B cell (primary cell): ENCODE results near the gene TSC2. TPM values are rescaled to one million over a fixed set of nuclear protein-coding genes. Genes with fewer than 3 reads are reported as not detected.
"Not testable (repeated sequence)": the region's sequence is repeated elsewhere in the genome, so short reads cannot be mapped to it uniquely, and the experiment has no call there.

Experiments
- ATAC-seq: fragments of 200-7000 bp; cut with Tn5 transposase; one replicate; pipeline ENCODE4 v1.10.0; 2021; ENCODE audit warnings: low read depth, mild to moderate bottlenecking, moderate number of reproducible peaks, moderate library complexity
- CTCF ChIA-PET: fragments of 350-600 bp; sonication (Branson Sonifier 250); formaldehyde crosslinking; loops from one replicate; lab custom pipeline; 2021; ENCODE audit warnings: antibody characterized with exemption, inconsistent platforms; lab: Charles Lee
- POLR2A ChIA-PET: fragments of 350-600 bp; sonication (Branson Sonifier 250); formaldehyde crosslinking; loops from one replicate; lab custom pipeline; 2021; ENCODE audit warnings: antibody characterized with exemption; lab: Charles Lee
- DNase-seq: peaks from one replicate; pipeline ENCODE4 v3.0.0; 2013
- H2AFZ ChIP-seq: 2 replicates; pipeline ENCODE4 v1.6.1; 2012; ENCODE audit warnings: mild to moderate bottlenecking, low read depth, low read length; ENCODE audit not compliant: insufficient read depth, poor library complexity, severe bottlenecking
- H3K27ac ChIP-seq, 2 donors: 1 replicate in 1 of 2; 2 replicates in 1 of 2; pipeline ENCODE4 v1.5.1; 2012 to 2013; ENCODE audit warnings: low read length in 2 of 2, mild to moderate bottlenecking in 2 of 2, moderate library complexity in 1 of 2
- H3K27me3 ChIP-seq, 4 experiments: fragments of 200-600 bp in 1 of 4; sonication (generic) in 1 of 4; replicated peaks in 1 of 4; 1 replicate in 2 of 4; 2 replicates in 2 of 4; pipeline versions ENCODE4 v1.6.1 to v1.7.0; 2013 to 2016; ENCODE audit warnings: low read length in 3 of 4, mild to moderate bottlenecking in 2 of 4, mixed read lengths in 1 of 4, moderate library complexity in 1 of 4; ENCODE audit not compliant: insufficient read depth in 4 of 4, control insufficient read depth in 3 of 4; ENCODE audit errors: control extremely low read depth in 1 of 4
- H3K36me3 ChIP-seq, 2 experiments: replicated peaks in 1 of 2; 1 replicate in 1 of 2; 2 replicates in 1 of 2; pipeline versions ENCODE4 v1.6.1 to v1.7.1; 2013; ENCODE audit warnings: low read length in 1 of 2; ENCODE audit not compliant: insufficient read depth in 2 of 2, control insufficient read depth in 1 of 2; ENCODE audit errors: control extremely low read depth in 1 of 2, extremely low read depth in 1 of 2
- H3K4me1 ChIP-seq, 2 donors: fragments of 200-600 bp in 1 of 2; sonication (generic) in 1 of 2; 1 replicate in 1 of 2; 2 replicates in 1 of 2; pipeline versions ENCODE4 v1.5.1 to v1.6.1; 2013 to 2017; ENCODE audit warnings: low read length in 2 of 2; ENCODE audit not compliant: control insufficient read depth in 2 of 2, insufficient read depth in 2 of 2
- H3K4me2 ChIP-seq: replicated peaks from 2 replicates; pipeline ENCODE3; 2012; ENCODE audit warnings: mild to moderate bottlenecking, low read depth, low read length; ENCODE audit not compliant: poor library complexity, severe bottlenecking
- H3K4me3 ChIP-seq, 5 experiments: fragments of 200-600 bp in 1 of 5; sonication (generic) in 1 of 5; 1 replicate in 3 of 5; 2 replicates in 2 of 5; pipeline versions ENCODE4 v1.5.1 to v1.7.0; 2011 to 2016; ENCODE audit warnings: low read length in 4 of 5, mild to moderate bottlenecking in 4 of 5, low read depth in 2 of 5, control low read depth in 1 of 5, moderate library complexity in 1 of 5; ENCODE audit not compliant: insufficient read depth in 1 of 5; ENCODE audit errors: control extremely low read depth in 1 of 5, extremely low read depth in 1 of 5
- H3K79me2 ChIP-seq: fragments of 200-600 bp; sonication (generic); one replicate; pipeline ENCODE4 v1.6.0; 2016; ENCODE audit warnings: low read length; ENCODE audit not compliant: control insufficient read depth, insufficient read depth
- H3K9ac ChIP-seq: fragments of 200-600 bp; sonication (generic); 2 replicates; pipeline ENCODE4 v1.6.1; 2017; ENCODE audit warnings: mild to moderate bottlenecking, low read length, moderate library complexity
- H3K9me3 ChIP-seq, 3 donors: one replicate each; pipeline versions ENCODE4 v1.6.1 to v1.7.1; 2013; ENCODE audit warnings: low read length in 2 of 3; ENCODE audit not compliant: control insufficient read depth in 2 of 3, insufficient read depth in 1 of 3; ENCODE audit errors: control extremely low read depth in 1 of 3
- H4K20me1 ChIP-seq: 2 replicates; pipeline ENCODE4 v1.6.0; 2012; ENCODE audit warnings: mild to moderate bottlenecking, low read length; ENCODE audit not compliant: insufficient read depth, control insufficient read depth, poor library complexity, severe bottlenecking
- H3K27ac Mint-ChIP-seq: one replicate; pipeline ENCODE4 v1.8.0; 2021; ENCODE audit warnings: mixed read lengths
- H3K27me3 Mint-ChIP-seq: one replicate; pipeline ENCODE4 v1.8.0; 2021; ENCODE audit warnings: mixed read lengths
- H3K4me1 Mint-ChIP-seq: one replicate; pipeline ENCODE4 v1.8.0; 2021; ENCODE audit warnings: mixed read lengths
- H3K4me3 Mint-ChIP-seq: one replicate; pipeline ENCODE4 v1.8.0; 2021; ENCODE audit warnings: mixed read lengths
- H3K9me3 Mint-ChIP-seq: one replicate; pipeline ENCODE4 v1.8.0; 2022; ENCODE audit warnings: mixed read lengths; ENCODE audit not compliant: insufficient read depth
- WGBS: methylation state at CpG from one replicate; pipeline ENCODE4 v1.1.5; 2013; ENCODE audit warnings: missing lambda C conversion rate; ENCODE audit not compliant: insufficient coverage; 5-methylcytosine and 5-hydroxymethylcytosine counted together
- intact Hi-C: fragments of 100-400 bp; cut with micrococcal nuclease; formaldehyde crosslinking; loops from one replicate; pipeline ENCODE4 v1.10.0; 2022
- polyA plus RNA-seq: library from polyadenylated mRNA; depleted of rRNA; stranded (reverse); fragments of >200 nt; gene quantifications from 2 replicates; pipeline ENCODE4 v1.2.3, GENCODE V29; 2012
- total RNA-seq, 2 donors: library from RNA; stranded (reverse); fragments of 120-200 nt in 1 of 2; gene quantifications; 1 replicate in 1 of 2; 2 replicates in 1 of 2; pipeline versions ENCODE4 v1.2.3 to v1.2.4, GENCODE V29; 2013 to 2022

Gene TSC2
- total and polyA plus RNA-seq, 2 donors (not counting 1 experiment from before 2014, with no cell fraction given), result 128 to 194 TPM

DNA sequence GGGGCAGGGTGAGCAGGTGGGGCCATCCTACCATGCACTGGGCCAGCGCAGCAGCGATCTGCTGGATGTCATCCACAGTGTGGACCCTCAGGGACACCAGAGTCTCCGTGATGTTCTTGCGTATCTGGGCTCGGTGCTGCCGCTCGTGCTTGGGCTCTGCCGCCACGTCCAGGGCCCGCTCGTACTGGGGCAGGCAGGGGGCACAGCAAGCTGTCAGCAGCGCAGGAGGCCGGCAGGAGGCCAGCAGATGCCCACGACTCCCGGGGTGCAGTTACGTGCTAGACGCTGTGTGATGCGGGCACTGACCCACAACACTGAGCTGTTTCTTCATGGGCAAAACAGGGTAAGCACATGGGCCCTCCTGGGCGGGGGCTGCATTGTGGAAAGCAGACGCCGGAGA lies 57.5 kb downstream of the TSC2 start:
- intact Hi-C loops, H3K4me2 ChIP-seq, H3K36me3 ChIP-seq, H3K4me3 ChIP-seq, H3K27me3 ChIP-seq, H3K9ac ChIP-seq, H3K4me1 Mint-ChIP-seq, ATAC-seq, CTCF ChIA-PET, H3K4me3 Mint-ChIP-seq, H3K4me1 ChIP-seq, H2AFZ ChIP-seq, H3K27ac Mint-ChIP-seq, H3K9me3 Mint-ChIP-seq, H3K9me3 ChIP-seq, H3K79me2 ChIP-seq, DNase-seq, H4K20me1 ChIP-seq, H3K27ac ChIP-seq, POLR2A ChIA-PET, H3K27me3 Mint-ChIP-seq: not testable (repeated sequence)
- WGBS, result 97% methylated on average over 21 of the region's 21 CpGs

DNA sequence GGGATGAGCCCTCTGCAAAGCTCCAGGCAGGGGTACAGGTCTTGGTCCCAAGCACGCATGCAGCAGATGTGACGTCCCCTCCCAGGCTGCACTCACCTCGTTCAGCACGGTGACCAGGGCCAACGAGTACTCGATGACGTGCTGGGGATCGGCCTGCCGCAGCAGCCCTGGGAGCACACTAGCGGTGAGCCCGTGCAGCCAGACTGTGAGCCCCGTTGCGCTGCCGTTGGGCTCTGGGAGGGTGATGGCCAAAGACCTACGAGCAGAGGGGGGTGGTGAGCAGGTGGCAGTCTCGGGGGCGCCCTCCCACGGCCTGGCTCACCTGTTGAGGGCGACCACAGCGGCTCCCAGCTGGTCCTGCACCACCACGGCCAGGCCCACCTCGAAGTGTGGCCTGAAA lies 58.0 kb downstream of the TSC2 start:
- ATAC-seq, POLR2A ChIA-PET, H3K27ac Mint-ChIP-seq, CTCF ChIA-PET, H2AFZ ChIP-seq, intact Hi-C loops, H3K4me3 Mint-ChIP-seq, H3K36me3 ChIP-seq, H3K4me1 Mint-ChIP-seq, H3K79me2 ChIP-seq, H3K27ac ChIP-seq, H3K27me3 Mint-ChIP-seq, H4K20me1 ChIP-seq, H3K4me1 ChIP-seq, H3K9me3 Mint-ChIP-seq, DNase-seq, H3K9ac ChIP-seq, H3K9me3 ChIP-seq, H3K27me3 ChIP-seq, H3K4me2 ChIP-seq, H3K4me3 ChIP-seq: not testable (repeated sequence)
- 93% methylated on average over 8 of the region's 22 CpGs for WGBS

DNA sequence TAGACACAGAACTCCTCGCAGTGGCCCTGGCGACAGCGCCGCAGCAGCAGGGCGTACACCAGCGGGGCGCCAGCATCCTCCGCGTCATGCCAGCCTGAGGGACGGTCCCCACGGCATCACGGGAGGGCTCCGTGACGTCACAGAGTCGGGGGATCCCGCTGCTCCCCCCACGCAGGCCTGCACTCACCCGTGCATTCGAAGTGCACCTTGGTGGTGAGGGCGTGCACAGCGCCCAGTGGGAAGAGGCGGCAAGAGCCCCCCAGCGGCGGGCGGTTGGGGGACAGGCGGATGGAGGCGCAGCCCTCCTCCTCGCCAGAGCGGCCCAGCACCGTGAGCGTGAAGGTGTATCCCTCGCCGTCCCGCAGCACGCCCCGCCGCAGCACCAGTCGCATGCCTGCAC lies 58.4 kb downstream of the TSC2 start:
- H3K9ac ChIP-seq, H3K9me3 ChIP-seq, H3K27ac ChIP-seq, H3K9me3 Mint-ChIP-seq, H3K4me3 ChIP-seq, H3K4me2 ChIP-seq, H2AFZ ChIP-seq, ATAC-seq, POLR2A ChIA-PET, DNase-seq, H3K4me1 Mint-ChIP-seq, H3K79me2 ChIP-seq, H3K27me3 Mint-ChIP-seq, CTCF ChIA-PET, H4K20me1 ChIP-seq, intact Hi-C loops, H3K27ac Mint-ChIP-seq, H3K27me3 ChIP-seq, H3K36me3 ChIP-seq, H3K4me1 ChIP-seq, H3K4me3 Mint-ChIP-seq: not testable (repeated sequence)
- 95% methylated on average over 24 of the region's 38 CpGs for WGBS

DNA sequence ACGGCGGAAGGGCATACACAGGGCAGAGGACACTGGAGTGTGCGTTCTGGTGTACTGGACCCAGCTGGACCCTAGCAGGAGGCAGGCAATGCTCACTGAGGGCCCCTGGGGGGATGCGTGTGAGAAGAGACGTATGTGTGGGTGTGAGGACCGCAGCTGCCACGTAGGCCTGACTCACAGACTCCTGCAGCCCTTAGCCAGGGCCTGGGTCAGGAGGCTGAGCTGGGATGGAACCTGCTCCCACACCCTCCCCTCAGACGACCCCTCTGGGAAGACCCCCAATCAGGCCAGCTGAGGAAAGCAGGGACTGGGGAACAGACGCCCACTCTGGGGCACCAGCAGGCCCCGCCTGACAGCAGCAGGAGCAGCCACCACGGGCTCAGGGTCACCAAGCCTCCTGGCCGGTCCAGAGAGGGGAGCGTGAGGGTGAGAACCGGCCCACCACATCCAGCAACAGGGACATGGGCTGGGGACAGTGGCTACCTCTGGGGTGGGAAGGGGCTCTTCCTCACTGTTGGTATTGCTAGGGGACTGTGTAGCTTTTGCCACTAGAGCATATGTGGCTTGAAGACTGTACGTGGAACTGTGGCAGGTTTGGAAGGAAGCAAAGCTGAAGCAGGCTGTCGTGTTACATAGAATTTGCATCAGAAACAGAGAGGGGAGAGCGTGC lies 59.5 kb downstream of the TSC2 start:
- H3K36me3 ChIP-seq, H4K20me1 ChIP-seq, H2AFZ ChIP-seq, H3K79me2 ChIP-seq, H3K27ac ChIP-seq, H3K27me3 Mint-ChIP-seq, CTCF ChIA-PET, H3K27me3 ChIP-seq, H3K4me1 ChIP-seq, ATAC-seq, H3K27ac Mint-ChIP-seq, H3K4me2 ChIP-seq, H3K9me3 Mint-ChIP-seq, H3K4me1 Mint-ChIP-seq, H3K4me3 Mint-ChIP-seq, DNase-seq, H3K4me3 ChIP-seq, POLR2A ChIA-PET, intact Hi-C loops, H3K9ac ChIP-seq, H3K9me3 ChIP-seq: not testable (repeated sequence)
- 91% methylated on average over 7 of the region's 17 CpGs for WGBS
